GM19035 (cell line): Measurements from ENCODE around the gene MYBL2.
"Not testable (repeated sequence)": the region's sequence is repeated elsewhere in the genome, so short reads cannot be mapped to it uniquely, and the experiment has no call there.

Experiments
- ATAC-seq: cut with Tn5 transposase; IDR thresholded peaks from one replicate; pipeline ENCODE4 v1.9.1; 2021; ENCODE audit not compliant: unreplicated experiment

The MYBL2 gene

GRCh38 chr20:43749734-43750294 lies 82.9 kb downstream of the MYBL2 start:
- no peak for ATAC-seq

- ATAC-seq: no peak
Measured at GRCh38 chr20:43750774-43751166, 83.9 kb downstream of the MYBL2 start.

- peak; percentile 81 for ATAC-seq
Measured at GRCh38 chr20:43751167-43752050, 84.5 kb downstream of the MYBL2 start.

GRCh38 chr20:43752051-43752360 lies 85.1 kb downstream of the MYBL2 start:
- no peak for ATAC-seq

GRCh38 chr20:43752561-43753301 lies 85.8 kb downstream of the MYBL2 start:
- peak; percentile 47 for ATAC-seq

GRCh38 chr20:43755390-43755789 lies 88.5 kb downstream of the MYBL2 start:
- ATAC-seq: no peak

GRCh38 chr20:43755851-43756250 lies 88.9 kb downstream of the MYBL2 start:
- ATAC-seq: no peak

GRCh38 chr20:43757888-43758287 lies 91.0 kb downstream of the MYBL2 start:
- not testable (repeated sequence) for ATAC-seq

- no peak for ATAC-seq
Measured at GRCh38 chr20:43761386-43762340, 94.7 kb downstream of the MYBL2 start.

GRCh38 chr20:43762911-43763310 lies 96.0 kb downstream of the MYBL2 start:
- no peak for ATAC-seq

GRCh38 chr20:43765916-43766315 lies 99.0 kb downstream of the MYBL2 start:
- ATAC-seq: no peak
